GM12801 (cell line): ENCODE data around the gene LRRC8E.

ENCODE experiments used
- CTCF ChIP-seq: IDR thresholded peaks from one replicate; pipeline ENCODE4 v1.5.1; 2011; ENCODE audit warnings: control low read depth; ENCODE audit not compliant: insufficient read length; ENCODE audit errors: extremely low read depth

LRRC8E gene

GRCh38 chr19:7911508-7912143 is 23.3 kb downstream of the LRRC8E start:
- TF ChIP-seq CTCF: no peak

DNA sequence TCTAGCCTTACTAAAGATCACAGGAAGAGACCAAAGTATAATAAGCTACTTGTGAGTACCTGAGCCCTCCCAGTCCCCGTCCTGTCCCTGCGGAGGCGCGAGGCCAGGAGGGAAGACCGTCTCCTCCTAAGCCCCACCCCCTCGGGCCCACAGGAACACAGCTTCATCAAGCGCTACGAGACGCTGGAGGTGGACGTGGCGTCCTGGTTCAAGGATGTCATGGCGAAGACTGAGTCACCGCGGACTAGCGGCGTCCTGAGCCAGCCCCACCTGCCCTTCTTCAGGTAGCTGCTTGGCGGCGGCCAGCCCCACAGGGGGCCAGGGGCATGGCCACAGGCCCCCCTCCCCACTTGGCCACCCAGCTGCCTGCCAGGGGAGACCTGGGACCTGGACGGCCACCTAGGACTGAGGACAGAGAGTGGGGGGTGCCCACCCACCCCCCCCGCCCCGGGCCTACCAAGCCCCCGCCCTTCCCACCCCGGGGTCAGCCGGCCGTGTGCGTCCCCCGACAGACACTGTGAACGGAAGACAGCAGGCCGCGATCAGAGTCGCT is 23.9 kb downstream of the LRRC8E start:
- no peak for TF ChIP-seq CTCF

- TF ChIP-seq CTCF: no peak
These were observed 24.6 kb downstream of the LRRC8E start for GRCh38 chr19:7912697-7913564.

DNA sequence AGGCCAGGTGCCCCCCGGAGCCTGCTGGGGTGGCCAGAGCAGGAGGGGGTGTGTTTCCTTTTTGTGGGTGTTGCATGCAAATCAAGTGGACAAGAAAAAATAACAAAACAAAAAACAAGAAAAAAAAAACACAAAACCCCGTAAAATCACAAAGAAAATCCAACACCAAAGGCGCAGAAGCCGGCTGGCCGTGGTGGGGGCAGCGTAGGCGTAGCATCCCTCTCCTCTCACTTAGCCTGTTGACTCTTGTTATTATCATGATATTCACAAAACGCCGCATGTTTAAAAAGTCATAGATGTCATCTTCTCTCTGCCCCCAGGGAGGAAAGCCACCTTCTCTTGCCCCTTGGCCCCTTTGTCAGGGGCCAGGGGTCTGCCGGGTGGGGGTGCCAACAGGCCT is 25.3 kb downstream of the LRRC8E start:
- no peak for TF ChIP-seq CTCF

DNA sequence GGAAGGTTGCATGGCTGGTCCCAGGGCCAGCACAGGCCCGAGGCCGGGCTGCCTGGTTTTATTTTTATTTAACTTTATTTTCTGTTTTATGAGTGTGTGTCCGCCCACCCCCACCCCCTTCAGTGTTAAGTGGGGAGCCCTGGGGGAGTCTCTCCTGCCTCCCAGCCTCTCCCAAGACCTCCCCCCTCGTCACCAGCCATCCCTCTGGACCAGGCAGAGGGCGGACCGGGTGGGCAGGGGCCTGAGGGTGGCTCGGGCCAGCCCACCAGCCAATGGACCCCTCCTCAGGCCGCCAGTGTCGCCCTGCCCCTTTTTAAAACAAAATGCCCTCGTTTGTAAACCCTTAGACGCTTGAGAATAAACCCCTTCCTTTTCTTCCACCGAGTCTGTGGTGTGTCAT is 25.8 kb downstream of the LRRC8E start:
- no peak for TF ChIP-seq CTCF

DNA sequence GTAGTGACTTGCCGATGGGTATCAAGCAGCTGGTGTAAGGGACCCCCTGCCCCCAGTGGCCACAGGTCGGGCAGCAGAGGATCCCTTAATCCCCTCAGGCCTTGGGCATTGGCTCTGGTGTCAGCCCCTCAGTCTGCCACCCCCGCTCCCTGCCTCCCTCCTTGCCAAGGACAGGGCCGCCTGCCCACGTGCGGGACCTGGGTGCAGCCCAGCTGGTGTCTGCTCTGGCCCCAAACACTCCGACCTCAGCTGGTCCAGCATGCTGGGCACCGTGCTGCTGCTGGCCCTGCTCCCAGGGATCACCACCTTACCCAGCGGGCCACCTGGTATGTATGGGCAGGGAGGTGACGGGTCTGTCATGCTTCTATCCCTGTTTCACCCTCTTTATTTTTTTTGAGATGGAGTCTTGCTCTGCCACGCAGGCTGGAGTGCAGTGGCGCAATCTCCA is 26.3 kb downstream of the LRRC8E start, which contains the start of gene TGFBR3L:
TGFBR3L (plus strand) TSS at position 233 of the 448 bp plus-strand sequence.
- no peak for TF ChIP-seq CTCF

GRCh38 chr19:7915250-7916102 is 27.2 kb downstream of the LRRC8E start:
- TF ChIP-seq CTCF: no peak
